LHCN-M2 (cell line): ENCODE results near the gene CDKN2AIPNL. TPM values are rescaled to one million over a fixed set of nuclear protein-coding genes. Genes with fewer than 3 reads are reported as not detected.
"Not testable (repeated sequence)": the region's sequence is repeated elsewhere in the genome, so short reads cannot be mapped to it uniquely, and the experiment has no call there.

ENCODE experiments used
- DNase-seq: peaks from one replicate; pipeline ENCODE4 v3.0.0-alpha.2; 2012; ENCODE audit warnings: low read depth
- total RNA-seq: library from RNA; depleted of rRNA; stranded (reverse); fragments of >200 nt; gene quantifications from 2 replicates; pipeline ENCODE4 v1.2.3, GENCODE V29; 2014

The CDKN2AIPNL gene
- total RNA-seq, 1 experiment from 2014 or later, result 43.3 TPM

- no peak for DNase-seq
These were observed 27.0 kb upstream of the CDKN2AIPNL start for GRCh38 chr5:134438721-134439123.

GRCh38 chr5:134437847-134438581 is 26.3 kb upstream of the CDKN2AIPNL start:
- peak; percentile 39 for DNase-seq

DNA sequence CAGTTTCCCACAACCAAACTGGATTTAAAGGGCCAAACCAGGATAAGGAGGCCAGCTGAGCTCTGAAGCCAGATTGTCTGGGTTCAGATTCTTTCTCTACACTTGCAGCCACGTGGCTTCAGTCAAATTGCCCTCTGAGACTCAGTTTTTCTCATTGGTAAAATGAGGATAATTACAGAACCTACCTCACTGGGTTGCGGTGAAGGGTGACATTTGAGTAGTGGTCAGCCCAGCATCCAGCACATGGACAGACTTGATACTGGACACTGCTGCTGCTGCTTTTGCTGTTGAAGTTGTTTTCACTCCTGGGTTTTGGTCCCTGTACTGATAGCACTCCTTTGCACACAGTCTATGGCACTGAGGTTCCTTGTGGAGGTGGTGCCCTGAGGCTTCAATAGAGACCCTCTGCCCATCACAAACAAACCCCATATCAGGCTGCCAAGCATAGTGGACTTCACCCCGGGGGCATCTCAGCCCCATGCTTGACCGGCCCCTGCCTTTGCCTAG is 25.7 kb upstream of the CDKN2AIPNL start:
- peak; percentile 23 for DNase-seq

DNA sequence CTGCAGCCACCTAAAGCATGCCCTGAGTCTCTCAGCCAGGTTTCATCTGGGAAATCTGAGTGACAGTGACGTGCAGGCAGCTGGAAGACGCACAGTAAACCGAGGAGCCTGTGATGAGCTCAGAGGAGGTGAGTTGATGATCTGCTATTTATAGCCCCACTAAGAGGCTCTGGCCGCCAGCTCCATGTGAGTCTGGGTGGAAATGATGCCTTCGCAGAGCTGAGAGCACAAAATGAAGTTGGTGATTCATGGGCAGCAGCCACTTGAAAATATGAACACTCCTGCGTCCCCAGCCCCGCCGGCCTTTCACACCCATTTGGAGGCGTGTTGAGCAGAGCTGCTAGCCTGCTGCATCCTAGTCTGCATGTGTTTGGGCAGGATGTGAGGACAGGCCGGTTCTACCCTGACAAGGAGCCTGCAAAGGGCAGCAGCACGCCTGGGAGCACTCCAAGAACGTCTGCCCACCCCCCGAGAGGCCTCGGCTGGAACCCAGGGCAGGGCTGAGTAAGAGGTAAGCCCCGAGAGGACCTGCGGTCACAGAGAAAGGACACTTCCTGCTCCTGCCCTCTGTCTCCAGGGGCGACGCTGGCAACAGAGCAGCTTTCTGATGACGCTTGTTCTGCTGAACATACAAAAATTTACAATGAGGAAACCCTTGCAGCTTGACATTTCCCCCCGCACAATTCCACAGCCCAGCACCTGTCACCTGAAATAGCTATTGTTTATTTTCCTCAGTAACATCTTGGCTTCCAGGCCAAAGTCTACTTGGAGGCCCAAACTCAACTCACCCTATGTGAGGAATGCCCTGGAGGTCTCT is 25.1 kb upstream of the CDKN2AIPNL start:
- peak; percentile 88 for DNase-seq

GRCh38 chr5:134435560-134435959 is 23.9 kb upstream of the CDKN2AIPNL start:
- DNase-seq, result peak; percentile 52

GRCh38 chr5:134432677-134433359 is 21.1 kb upstream of the CDKN2AIPNL start:
- no peak for DNase-seq

GRCh38 chr5:134432174-134432573 is 20.5 kb upstream of the CDKN2AIPNL start:
- no peak for DNase-seq

- no peak for DNase-seq
These were observed 18.4 kb upstream of the CDKN2AIPNL start for GRCh38 chr5:134430001-134430569.

- DNase-seq, result no peak
These were observed 15.9 kb upstream of the CDKN2AIPNL start for GRCh38 chr5:134427540-134428041.

DNA sequence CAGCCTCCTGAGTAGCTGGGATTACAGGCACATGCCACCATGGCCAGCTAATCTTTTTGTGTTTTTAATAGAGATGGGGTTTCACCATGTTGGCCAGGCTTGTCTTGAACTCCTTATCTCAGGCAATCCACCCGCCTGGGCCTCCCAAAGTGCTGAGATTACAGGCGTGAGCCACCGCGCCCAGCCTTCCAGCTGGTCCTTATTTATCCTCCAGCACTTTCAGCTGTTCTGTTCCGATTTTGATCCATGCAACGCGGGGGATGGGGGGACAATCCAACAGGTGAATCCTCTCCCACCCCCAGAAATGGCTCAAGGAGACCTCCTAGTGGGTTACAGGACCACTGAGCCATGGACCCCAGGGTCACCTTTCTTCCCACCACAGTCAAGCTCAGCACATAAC is 14.7 kb upstream of the CDKN2AIPNL start:
- DNase-seq, result no peak

DNA sequence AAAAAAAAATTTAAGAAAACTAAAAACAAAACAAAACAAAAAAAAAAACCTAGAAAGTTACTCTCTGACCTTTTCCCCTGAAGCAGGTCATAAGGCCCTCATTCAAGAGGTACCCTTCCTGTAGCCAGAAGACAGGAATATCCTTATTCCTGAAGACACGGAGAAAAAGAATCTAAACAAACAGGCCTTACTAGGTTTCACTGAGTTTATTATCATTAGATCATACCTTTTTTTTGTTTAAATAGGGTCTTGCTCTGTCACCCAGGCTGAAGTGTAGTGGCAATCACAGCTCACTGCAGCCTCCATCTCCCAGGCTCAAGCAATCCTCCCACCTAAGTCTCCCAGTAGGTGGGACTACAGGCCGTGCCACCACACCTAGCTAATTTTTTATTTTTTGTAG is 11.7 kb upstream of the CDKN2AIPNL start:
- DNase-seq, result no peak

GRCh38 chr5:134422791-134423365 is 11.2 kb upstream of the CDKN2AIPNL start:
- DNase-seq, result no peak

DNA sequence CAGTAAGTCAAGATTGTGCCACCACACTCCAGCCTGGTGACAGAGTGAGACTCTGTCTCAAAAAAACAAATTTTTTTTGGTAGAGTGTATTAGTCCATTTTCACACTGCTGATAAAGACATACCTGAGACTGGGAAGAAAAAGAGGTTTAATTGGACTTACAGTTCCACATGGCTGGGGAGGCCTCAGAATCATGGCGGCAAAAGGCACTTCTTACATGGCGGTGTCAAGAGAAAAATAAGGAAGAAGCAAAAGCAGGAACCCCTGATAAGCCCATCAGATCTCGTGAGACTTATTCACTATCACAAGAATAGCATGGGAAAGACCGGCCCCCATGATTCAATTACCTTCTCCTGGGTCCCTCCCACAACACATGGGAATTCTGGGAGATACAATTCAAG is 9.4 kb upstream of the CDKN2AIPNL start:
- DNase-seq, result not testable (repeated sequence)

DNA sequence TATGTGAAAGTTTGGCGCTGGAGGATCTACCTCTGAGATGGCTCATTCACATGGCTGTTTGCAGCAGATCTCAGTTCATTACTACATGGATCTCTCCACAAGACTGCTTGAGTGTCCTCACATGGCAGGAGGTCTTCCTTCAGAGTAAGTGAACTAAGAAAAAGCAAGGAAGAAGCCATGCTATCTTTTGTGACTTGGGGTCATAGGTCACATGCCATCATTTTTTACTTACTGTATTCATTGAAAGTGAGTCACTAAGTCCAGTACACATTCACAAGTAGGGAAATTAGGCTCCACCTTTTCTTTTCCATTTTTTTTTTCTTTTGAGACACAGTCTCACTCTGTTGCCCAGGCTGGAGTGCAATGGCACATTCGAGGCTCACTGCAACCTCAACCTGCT is 8.7 kb upstream of the CDKN2AIPNL start:
- DNase-seq, result peak; percentile 41

GRCh38 chr5:134418958-134419357 is 7.3 kb upstream of the CDKN2AIPNL start:
- DNase-seq, result no peak

GRCh38 chr5:134417707-134418106 is 6.0 kb upstream of the CDKN2AIPNL start:
- DNase-seq, result no peak

- DNase-seq, result no peak
These were observed 1.4 kb upstream of the CDKN2AIPNL start for GRCh38 chr5:134413046-134413445.

DNA sequence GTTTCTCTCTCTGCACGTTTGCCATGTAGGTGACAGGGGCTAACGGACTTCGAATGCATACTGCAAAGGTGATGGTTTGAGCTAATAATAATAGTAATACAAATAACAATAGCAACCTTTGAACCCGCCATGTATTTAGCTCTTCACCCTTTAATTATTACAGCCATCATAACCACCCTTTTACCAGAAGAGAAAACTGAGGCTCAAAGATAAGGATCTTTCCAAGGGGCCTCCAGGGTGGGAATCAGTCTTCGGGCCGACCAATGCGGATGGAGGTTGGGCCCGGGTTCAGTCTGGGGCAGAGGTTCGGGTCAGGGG is 494 bp downstream of the CDKN2AIPNL start:
- DNase-seq, result no peak

GRCh38 chr5:134410822-134411221 is 859 bp downstream of the CDKN2AIPNL start:
- no peak for DNase-seq

DNA sequence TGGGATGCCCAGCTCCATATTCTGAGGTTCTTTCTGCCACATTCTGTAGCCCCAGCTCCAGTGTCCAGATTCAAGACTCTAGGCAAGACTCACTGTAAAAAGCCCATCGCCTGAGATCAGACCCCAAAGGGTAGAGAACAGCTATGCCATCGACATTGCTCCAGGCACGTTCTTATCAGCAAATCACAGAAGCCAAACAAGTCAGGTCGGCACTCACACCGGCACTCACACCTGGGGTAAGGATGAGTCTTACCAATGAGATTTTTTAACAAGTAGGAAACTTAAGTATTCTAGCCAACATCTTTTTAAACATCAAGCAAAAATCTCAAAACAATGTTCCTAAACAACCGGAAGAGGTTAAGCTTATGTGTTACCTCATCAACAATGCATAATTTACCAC is 2.4 kb downstream of the CDKN2AIPNL start:
- no peak for DNase-seq

DNA sequence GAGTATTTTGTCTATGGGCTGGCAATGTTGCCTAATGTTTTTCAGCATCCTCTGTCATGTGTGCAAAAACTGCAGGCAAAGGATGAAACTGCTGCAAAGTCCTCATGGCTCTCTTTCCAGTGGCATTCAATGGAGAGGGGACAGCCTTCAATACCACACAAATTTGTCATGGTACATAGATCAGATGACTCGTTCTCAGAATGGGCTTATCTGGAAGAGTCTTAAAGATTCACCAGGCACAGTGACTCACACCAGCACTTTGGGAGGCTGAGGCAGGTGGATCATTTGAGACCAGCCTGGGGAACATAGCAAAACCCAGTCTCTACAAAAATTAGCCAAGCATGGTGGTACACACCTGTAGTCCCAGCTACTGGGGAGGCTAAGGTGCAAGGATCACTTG is 5.3 kb downstream of the CDKN2AIPNL start:
- DNase-seq, result peak; percentile 4
